DND-41 (cell line): ENCODE data around the gene IL17RD.
A peak's percentile ranks its signal among the peaks of the same experiment; 100 is the strongest.

Source experiments
- ATAC-seq: fragments of 200-7000 bp; cut with Tn5 transposase; 3 replicates; pipeline ENCODE4 v1.9.1; 2021; ENCODE audit warnings: low read depth; ENCODE audit not compliant: insufficient read depth
- DNase-seq: peaks from one replicate; pipeline ENCODE4 v3.0.0-alpha.2; 2020
- H2AFZ ChIP-seq: 2 replicates; pipeline ENCODE4 v1.6.0; 2012; ENCODE audit warnings: low read depth, low read length
- H3K27ac ChIP-seq: 2 replicates; pipeline ENCODE4 v1.5.1; 2012; ENCODE audit warnings: low read length, inconsistent platforms
- H3K27me3 ChIP-seq: fragments of 200-600 bp; sonication (generic); 2 replicates; pipeline ENCODE4 v1.6.0; 2012; ENCODE audit warnings: low read length, mild to moderate bottlenecking, inconsistent platforms; ENCODE audit not compliant: insufficient read depth, poor library complexity
- H3K36me3 ChIP-seq: 2 replicates; pipeline ENCODE4 v1.5.1; 2012; ENCODE audit warnings: low read length, inconsistent platforms; ENCODE audit not compliant: insufficient read depth
- H3K4me1 ChIP-seq: 2 replicates; pipeline ENCODE4 v1.5.1; 2012; ENCODE audit warnings: mild to moderate bottlenecking, low read length; ENCODE audit not compliant: insufficient read depth
- H3K4me2 ChIP-seq: 2 replicates; pipeline ENCODE4 v1.6.0; 2012; ENCODE audit warnings: mild to moderate bottlenecking, moderate library complexity, low read length, inconsistent platforms; ENCODE audit not compliant: insufficient read depth
- H3K4me3 ChIP-seq, 2 experiments: fragments of 200-600 bp in 1 of 2; shearing (Covaris generic) in 1 of 2; 2 replicates each; pipeline ENCODE4 v1.5.1; 2012 to 2016; ENCODE audit warnings: inconsistent platforms in 2 of 2, low read length in 2 of 2, mild to moderate bottlenecking in 2 of 2, low read depth in 1 of 2, moderate library complexity in 1 of 2
- H3K79me2 ChIP-seq: 2 replicates; pipeline ENCODE4 v1.6.0; 2012; ENCODE audit warnings: low read length, inconsistent platforms; ENCODE audit not compliant: insufficient read depth
- H3K9ac ChIP-seq: 2 replicates; pipeline ENCODE4 v1.6.0; 2012; ENCODE audit warnings: low read depth, mild to moderate bottlenecking, inconsistent platforms, low read length, moderate library complexity
- H3K9me3 ChIP-seq: 2 replicates; pipeline ENCODE4 v1.5.1; 2012; ENCODE audit warnings: low read length, moderate library complexity, mild to moderate bottlenecking, inconsistent platforms; ENCODE audit not compliant: insufficient read depth, severe bottlenecking
- H4K20me1 ChIP-seq: 2 replicates; pipeline ENCODE4 v1.6.0; 2012; ENCODE audit warnings: low read length; ENCODE audit not compliant: insufficient read depth
- EZH2 ChIP-seq: IDR thresholded peaks from 3 replicates; pipeline ENCODE4 v1.6.1; 2012; ENCODE audit warnings: borderline replicate concordance, low read depth, mild to moderate bottlenecking, moderate library complexity, low read length, inconsistent platforms; ENCODE audit not compliant: severe bottlenecking
- TF ChIP-seq, protein P1 (sequence below): IDR thresholded peaks from 2 replicates; pipeline ENCODE4 v1.5.1; 2012; ENCODE audit warnings: borderline replicate concordance, low read length, moderate library complexity, mild to moderate bottlenecking; ENCODE audit not compliant: poor library complexity, severe bottlenecking; ENCODE audit errors: extremely low read depth

IL17RD gene

DNA sequence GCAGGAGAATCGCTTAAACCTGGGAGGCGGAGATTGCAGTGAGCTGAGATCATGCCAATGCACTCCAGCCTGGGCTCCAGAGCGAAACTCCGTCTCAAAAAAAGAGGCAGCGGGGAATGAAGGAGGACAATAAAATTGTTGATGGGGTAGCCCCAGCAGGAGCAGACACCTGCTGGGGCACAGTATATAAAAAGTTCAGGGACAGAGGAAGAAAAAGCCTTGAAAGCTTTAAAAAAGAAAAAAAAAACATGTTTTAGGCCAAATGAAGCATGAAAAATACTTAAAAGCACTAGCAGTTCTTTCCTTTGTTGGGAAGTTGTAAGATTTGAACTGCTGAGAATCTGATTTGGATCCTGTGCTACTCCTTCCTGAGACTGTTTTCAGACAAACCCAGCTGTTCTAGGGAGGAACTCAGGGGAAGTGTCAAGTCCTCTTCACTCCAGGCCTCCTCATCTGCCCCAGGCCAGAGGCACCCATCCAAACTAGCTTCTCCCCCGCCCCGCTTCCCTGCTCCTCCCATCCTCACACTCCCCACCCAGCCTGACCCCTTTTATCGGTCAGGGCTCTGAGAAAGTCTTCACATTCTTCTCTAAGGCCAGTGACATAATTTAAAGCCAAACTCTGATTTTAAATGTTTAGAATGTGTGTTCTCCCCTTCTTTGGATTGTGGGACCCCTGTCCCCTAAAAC is 4.9 kb downstream of the IL17RD start:
- H2AFZ ChIP-seq = no peak overlapping the region
- H4K20me1 ChIP-seq = no peaks in the 10 kb centered on the region; the same call in 1 of the 2 replicates
- peaks cover 9% of the 10 kb centered on the region for H3K4me1 ChIP-seq
- no peak overlapping the region for H3K27ac ChIP-seq
- no peak overlapping the region for H3K4me3 ChIP-seq
- H3K4me2 ChIP-seq = no peak overlapping the region
- no peak for TF ChIP-seq EZH2
- TF ChIP-seq, protein P1, sequence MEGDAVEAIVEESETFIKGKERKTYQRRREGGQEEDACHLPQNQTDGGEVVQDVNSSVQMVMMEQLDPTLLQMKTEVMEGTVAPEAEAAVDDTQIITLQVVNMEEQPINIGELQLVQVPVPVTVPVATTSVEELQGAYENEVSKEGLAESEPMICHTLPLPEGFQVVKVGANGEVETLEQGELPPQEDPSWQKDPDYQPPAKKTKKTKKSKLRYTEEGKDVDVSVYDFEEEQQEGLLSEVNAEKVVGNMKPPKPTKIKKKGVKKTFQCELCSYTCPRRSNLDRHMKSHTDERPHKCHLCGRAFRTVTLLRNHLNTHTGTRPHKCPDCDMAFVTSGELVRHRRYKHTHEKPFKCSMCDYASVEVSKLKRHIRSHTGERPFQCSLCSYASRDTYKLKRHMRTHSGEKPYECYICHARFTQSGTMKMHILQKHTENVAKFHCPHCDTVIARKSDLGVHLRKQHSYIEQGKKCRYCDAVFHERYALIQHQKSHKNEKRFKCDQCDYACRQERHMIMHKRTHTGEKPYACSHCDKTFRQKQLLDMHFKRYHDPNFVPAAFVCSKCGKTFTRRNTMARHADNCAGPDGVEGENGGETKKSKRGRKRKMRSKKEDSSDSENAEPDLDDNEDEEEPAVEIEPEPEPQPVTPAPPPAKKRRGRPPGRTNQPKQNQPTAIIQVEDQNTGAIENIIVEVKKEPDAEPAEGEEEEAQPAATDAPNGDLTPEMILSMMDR = no peak
- peaks cover 23% of the 10 kb centered on the region for H3K27me3 ChIP-seq
- H3K79me2 ChIP-seq = no peaks in the 10 kb centered on the region
- no peak overlapping the region for H3K9ac ChIP-seq
- H3K36me3 ChIP-seq = no peaks in the 10 kb centered on the region
- ATAC-seq (no peak), DNase-seq (no peak)
- H3K9me3 ChIP-seq = no peaks in the 10 kb centered on the region

DNA sequence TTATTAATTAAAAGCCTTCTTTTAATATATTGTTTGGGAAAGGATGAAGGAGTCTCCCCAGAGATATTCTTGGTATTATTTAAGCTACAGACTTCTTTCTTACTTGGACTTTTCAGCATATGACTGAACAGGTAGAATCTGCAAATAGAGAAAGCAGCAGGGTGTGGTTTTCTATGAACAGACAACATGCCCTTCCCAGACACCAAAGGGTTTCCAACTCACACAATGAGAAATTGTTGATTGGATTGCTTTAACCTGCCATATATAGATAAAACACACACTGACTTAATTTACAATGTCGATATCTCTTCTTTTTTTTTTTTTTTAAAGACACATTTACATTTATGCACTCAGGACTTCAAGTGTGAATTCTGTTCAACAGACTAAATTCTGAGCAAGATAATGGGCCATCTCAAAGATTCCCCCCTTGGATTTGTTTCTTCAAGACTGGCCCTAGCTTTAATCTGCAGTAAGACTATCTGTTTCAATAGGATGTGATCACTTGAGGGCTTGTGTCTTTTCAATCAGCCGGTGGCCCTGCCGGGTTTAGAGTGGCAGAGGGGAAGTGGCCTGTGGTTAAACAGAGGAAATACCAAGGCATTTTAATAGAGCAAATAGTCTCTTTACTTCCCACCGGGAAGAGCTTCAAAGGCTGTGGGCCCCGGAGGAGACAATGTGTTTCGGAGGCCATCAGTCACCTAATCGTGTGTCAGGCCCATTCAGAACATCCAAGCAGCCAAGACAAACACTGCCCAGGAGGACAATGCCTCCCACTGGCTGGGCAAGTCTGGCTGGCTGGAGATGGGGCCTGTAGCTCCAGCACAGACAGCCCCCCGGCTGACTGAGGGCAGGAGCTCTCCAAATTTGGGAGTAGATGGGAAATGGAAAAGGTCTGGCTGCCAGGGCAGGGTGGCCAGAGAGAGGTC is 6.1 kb downstream of the IL17RD start:
- Histone ChIP-seq H2AFZ (no peak overlapping the region), H3K79me2 (no peaks in the 10 kb centered on the region), H3K9ac (no peak overlapping the region), H3K27ac (no peak overlapping the region), H4K20me1 (no peaks in the 10 kb centered on the region; the same call in 1 of the 2 replicates), H3K36me3 (no peaks in the 10 kb centered on the region), H3K9me3 (no peaks in the 10 kb centered on the region), H3K4me2 (no peak overlapping the region), H3K27me3 (peaks cover 23% of the 10 kb centered on the region), H3K4me3 (no peak overlapping the region), H3K4me1 (peaks cover 9% of the 10 kb centered on the region)
- ATAC-seq (peak; percentile 94), DNase-seq (peak; percentile 64)
- no peak for TF ChIP-seq EZH2
- TF ChIP-seq, protein P1 = no peak

DNA sequence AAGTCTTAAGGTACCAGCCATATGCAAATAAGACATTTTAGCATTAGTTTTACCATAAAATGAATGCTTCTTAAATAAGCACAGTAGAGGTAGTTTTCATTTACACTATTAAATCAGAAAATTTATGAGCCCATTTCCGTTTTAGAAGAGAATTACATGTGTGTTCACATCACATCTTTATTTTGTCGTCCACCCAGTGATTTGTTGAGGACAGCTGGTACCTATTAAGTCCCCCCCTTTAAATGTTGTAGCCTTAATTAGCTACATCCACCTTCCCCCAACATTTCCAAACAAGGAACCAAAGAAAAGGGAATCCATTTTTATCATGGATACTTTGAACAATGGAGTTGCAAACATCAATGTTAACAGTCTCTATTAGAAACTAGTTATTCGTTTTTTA is 6.8 kb downstream of the IL17RD start:
- H3K9me3 ChIP-seq = no peaks in the 10 kb centered on the region
- ATAC-seq = no peak
- no peak for TF ChIP-seq EZH2
- TF ChIP-seq, protein P1 = no peak
- peaks cover 9% of the 10 kb centered on the region for H3K4me1 ChIP-seq
- no peaks in the 10 kb centered on the region; the same call in 1 of the 2 replicates for H4K20me1 ChIP-seq
- H3K9ac ChIP-seq = no peak overlapping the region
- H2AFZ ChIP-seq = no peak overlapping the region
- no peaks in the 10 kb centered on the region for H3K79me2 ChIP-seq
- no peaks in the 10 kb centered on the region for H3K36me3 ChIP-seq
- H3K27ac ChIP-seq = no peak overlapping the region
- no peak for DNase-seq
- peaks cover 25% of the 10 kb centered on the region for H3K27me3 ChIP-seq
- no peak overlapping the region for H3K4me2 ChIP-seq
- no peak overlapping the region for H3K4me3 ChIP-seq
